CD4-positive, alpha-beta T cell treated with Interleukin-1 beta for 1 hour (primary cell): ENCODE measurements around the gene ERVV-1.
A peak's percentile ranks its signal among the peaks of the same experiment; 100 is the strongest.
"Not testable (repeated sequence)": the region's sequence is repeated elsewhere in the genome, so short reads cannot be mapped to it uniquely, and the experiment has no call there.

Experiments used
- DNase-seq, 2 donors: peaks; one replicate each; pipeline ENCODE4 v3.0.0-alpha.2; 2020 to 2022

The ERVV-1 gene, protein sequence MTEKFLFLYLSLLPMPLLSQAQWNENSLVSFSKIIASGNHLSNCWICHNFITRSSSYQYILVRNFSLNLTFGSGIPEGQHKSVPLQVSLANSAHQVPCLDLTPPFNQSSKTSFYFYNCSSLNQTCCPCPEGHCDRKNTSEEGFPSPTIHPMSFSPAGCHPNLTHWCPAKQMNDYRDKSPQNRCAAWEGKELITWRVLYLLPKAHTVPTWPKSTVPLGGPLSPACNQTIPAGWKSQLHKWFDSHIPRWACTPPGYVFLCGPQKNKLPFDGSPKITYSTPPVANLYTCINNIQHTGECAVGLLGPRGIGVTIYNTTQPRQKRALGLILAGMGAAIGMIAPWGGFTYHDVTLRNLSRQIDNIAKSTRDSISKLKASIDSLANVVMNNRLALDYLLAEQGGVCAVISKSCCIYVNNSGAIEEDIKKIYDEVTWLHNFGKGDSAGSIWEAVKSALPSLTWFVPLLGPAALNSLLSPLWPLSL

DNA sequence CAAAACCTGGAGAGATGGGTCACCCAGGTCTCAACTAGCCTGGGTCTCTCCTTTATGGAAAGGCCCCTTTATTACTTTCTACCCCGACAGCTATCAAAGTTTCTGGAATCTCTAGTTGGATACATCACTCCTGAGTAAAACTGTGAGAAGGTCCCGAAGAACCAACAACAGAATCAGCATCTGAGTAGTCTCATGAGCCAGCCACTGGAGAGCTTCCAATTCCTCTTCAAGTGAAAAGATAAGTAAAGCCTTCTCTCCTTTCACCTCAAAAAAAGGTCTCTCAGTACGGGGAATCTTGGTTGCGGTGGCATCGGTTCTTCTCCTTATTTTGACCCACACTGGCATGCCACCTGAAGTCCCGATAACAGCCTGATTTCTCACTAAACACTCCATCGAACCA lies at the start of gene ERVV-1:
Gene ERVV-1 (plus strand): TSS at position 301 of the 400 bp plus-strand sequence. CDS start 170 bp downstream, outside the sequence.
- DNase-seq = no peak

DNA sequence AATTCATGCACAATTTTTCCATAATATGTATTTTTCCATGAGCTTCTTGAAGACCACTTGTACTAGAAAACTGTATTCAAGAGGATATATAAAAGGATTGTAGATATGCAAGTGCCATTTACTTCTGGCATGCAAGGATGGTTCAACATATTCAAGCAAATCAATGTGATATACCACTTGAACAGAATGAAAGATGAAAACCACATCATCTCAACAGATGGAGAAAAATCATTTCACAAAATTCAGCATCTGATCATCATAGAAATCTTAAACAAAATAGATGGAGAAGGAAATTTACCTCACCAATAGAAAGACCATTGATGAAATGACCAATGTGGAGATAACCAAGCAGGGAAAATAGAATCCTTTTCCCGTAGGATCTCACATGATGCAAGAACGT lies 45.9 kb upstream of the ERVV-1 start:
- DNase-seq = no peak

DNA sequence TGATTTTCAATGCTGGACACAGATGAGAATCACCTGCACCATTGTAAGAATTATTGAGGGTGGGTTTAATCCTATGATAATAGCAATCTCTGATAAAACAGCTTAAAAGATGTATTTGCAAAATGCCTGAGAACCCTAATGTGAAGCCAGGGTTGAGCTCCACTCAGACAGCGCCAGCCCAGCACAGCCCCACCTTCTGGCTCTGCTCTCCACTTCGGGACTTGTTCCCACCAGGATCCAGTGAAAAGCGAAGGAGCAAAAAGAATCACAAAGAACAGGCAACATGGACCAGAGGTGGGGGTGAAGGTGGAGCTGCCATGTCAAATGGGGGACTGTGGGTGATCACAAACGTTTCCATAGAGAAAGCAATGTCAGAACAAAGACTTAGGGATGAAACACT lies 32.4 kb upstream of the ERVV-1 start:
- DNase-seq = no peak

DNA sequence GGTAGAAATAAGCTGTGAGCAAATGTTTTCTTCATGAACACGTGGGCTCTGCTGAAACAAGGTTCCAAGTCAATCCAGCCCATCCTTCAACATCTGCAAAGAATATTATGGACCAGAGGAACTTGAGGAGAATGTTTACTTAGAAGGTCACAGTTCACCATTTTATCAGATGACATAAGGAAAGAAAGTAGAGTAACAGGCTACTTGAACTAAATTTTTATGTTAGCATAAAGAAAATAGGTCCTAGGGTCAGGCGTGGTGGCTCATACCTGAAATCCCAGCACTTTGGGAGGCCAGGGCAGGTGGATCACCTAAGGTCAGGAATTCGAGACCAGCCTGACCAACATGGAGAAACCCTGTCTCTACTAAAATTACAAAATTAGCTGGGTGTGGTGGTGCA lies 30.6 kb upstream of the ERVV-1 start:
- DNase-seq = not testable (repeated sequence)

DNA sequence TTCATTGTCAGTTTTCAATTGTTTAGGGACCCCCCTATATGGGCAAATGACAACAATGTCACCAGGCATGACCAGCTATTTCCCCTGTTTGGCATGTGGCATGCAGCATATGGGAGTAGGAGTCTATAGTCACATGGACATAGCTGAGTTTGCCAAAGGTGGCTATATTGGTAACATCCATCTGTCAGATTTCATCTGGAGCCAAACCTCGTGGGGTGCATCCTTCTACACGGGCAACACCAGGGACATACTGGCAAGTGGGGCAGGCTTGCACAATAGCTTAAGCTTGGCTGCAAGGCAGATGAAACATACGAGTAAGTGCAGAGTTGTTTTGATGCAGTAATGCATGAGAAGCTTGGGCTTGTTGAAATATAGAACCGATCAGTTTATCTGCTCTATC lies 26.5 kb upstream of the ERVV-1 start:
- DNase-seq = no peak

DNA sequence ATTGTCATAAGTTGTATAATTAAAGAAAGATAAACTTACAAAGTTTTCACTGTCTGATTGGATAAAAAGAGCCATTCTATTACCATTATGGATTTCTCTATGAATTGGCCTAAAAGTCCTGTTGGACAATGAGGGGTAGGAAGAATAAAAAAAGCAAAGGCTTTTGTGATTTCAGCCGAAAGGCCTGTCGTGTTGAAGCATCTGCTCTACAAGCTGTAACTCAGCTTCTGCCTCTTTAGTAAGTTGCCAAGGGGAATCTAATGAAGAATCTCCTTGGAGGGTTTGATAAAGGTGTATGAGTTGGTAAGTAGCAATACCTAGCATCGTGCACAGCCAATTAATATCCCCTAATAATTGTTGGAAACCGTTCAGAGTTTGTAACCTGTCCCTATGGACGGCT lies 25.2 kb upstream of the ERVV-1 start:
- DNase-seq = no peak

DNA sequence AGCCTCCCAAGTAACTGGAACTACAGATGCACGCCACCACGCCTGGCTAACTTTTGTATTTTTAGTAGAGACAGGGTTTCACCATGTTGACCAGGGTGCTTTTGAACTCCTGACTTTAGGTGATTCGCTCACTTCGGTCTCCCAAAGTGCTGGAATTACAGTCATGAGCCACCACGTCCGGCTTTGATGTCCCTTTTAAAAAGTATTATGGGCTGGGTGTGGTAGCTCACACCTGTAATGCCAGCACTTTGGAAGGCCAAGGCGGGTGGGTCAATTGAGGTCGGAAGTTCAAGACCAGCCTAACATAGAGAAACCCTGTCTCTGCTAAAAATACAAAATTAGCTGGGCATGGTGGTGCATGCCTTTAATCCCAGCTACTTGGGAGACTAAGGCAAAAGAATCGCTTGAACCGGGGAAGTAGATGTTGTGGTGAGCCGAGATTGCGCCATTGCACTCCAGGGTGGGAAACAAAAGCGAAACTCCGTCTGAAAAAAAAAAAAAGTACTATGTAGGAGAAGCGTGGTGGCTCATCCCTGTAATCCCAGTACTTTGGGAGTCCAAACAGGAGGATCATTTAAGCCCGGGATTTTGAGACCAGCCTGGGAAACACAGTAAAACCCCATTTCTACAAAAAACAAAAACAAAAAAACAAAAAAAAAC lies 22.8 kb upstream of the ERVV-1 start:
- no peak for DNase-seq

DNA sequence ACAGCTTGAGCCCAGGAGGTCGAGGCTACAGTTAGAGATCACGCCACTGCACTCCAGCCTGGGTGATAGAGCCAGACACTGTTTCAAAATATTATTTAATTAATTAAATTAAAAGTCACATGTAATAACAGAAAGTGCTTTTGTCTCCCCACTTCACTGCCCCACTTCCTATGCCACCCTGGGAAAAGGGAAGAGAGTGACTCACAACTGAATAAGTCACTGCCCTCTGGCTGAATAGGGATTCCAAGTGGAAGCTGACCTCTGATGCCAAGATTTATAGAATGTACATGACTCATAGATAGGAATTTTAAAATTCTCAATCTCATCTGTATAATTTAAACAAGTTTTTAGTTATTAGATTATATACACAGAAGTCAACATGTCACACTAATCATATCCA lies 22.2 kb upstream of the ERVV-1 start:
- no peak for DNase-seq

DNA sequence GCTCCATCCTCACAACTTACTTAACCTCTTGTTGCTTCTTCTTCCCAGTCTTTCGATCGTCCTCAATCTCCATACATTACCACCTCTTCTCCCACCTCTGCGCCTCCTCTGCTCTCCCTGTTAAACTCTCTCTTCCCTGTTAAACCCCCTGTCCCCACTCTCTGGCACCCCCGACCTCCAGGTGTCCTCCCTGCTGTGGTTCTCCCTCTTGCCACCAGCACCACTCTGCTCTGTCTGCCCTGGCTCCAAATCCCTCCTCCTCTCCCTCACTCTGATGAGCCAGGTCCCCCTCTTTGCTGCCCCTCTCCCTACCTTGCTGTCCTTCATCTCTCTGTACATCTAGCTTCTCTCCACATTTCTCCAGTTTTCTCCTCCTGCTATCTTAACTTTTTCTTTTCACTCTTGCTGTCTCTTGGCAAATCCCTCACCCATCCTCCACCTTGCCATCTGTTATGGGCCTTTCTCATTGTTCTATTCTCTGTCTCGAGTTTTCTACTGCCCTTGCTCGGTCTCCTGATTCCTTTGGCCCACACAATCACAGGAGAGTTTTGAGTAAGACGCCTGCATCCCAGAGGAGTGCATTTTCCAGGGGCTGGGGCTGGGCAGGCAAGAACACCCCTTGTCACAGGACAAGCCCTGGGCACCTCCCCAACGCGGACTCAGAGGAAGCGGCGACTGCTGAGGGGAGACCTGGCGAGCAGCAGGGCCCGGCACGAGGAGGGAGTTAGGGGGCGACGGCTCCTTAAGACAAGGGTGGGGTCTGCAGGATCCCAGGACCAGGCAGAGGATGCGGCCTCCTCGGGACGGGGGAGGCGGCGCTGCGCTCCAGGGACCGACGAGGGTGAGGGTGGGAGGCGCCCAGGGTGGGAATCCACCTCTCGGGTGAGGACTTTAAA lies 21.4 kb upstream of the ERVV-1 start:
- peak in 1 of 2 donors; percentile 7 for DNase-seq

DNA sequence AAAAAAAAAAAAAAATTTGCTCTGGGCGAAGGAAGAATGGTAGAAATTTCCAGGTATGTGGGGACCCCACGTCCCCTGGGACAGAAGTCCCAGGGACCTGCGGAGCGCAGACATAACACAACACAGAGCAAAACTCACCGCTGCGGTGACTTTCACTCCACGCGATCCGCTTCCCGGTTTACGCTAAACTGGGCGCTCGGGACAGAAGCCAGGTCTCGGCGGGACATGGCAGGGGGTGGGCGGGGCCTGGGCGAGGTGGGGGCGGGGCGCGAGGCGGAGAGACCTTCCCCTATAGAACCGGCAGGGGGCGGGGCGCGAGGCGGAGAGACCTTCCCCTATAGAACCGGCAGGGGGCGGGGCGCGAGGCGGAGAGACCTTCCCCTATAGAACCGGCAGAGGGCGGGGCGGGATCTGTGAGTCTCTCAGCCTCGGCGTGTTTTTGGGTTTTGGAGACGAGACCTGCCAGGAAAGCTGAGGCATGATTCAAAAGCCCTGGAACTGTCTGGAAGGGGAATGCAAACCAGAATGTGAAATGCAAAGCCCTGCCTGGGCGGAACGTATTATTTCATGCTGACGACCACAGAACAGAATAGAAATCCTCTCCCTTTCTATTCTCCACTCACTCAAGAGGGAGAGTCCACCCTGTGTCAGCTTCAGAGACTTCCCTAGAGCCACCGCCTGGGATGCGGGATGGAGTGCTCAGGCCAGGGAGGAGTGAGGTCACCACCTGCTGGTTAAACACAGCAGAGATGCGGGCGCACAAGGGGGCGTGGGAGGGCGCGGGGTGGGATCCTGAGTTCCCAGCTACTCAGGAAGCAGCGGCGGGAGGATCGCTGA lies 20.2 kb upstream of the ERVV-1 start:
- peak; percentile 84 to 87 for DNase-seq

DNA sequence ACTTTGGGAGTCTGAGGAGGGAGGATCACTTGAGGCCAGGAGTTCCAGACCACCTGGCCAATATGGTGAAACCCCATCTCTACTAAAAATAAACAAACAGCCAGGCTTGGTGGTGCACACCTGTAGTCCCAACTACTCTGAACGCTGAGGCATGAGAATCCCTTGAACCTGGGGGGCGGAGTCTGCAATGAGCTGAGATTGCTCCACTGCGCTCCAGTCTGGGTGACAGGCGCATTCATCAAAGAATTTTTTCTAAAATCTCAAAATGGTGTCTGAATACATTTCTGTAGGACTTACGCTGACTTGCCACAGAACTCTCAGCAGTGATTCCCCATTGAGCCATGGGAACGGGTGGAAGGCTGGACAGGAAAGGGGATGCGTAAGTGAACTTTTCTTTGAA lies 18.0 kb upstream of the ERVV-1 start:
- no peak for DNase-seq

DNA sequence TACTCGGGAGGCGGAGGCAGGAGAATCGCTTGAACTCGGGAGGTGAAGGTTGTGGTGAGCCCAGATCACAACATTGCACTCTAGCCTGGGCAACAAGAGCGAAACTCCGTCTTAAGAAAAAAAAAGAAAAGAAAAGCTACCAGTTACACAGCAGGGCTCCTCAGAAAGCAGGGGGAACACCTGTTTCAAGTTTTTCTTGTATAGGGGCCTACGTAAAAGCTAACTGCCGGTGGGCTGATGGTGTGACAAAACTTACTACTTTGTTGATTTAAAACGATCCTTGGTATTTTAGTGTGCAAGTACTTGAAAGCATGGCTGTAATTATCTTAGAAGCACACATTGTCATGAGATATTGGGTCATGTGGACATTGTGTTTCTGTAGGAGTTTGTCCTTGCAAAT lies 15.7 kb upstream of the ERVV-1 start:
- no peak for DNase-seq

DNA sequence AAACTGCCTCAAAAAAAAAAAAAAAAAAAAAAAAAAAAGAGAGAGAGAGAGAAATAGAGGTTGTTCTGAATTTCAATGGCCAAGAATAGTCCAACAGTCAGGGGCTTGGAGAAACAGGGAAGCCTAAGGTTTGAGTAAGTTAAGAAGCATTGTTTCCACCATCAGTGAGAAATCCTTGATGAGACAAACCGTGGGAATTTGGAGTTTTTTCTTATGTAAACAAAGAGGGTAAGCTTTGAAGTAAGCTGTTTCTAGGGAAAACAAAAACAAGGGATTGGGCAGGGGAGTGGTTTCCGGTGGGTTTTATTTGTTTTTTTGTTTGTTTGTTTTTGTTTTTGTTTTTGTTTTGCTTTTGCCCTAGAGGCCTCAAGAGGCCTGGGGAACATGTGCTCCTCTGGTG lies 11.2 kb upstream of the ERVV-1 start:
- no peak for DNase-seq

DNA sequence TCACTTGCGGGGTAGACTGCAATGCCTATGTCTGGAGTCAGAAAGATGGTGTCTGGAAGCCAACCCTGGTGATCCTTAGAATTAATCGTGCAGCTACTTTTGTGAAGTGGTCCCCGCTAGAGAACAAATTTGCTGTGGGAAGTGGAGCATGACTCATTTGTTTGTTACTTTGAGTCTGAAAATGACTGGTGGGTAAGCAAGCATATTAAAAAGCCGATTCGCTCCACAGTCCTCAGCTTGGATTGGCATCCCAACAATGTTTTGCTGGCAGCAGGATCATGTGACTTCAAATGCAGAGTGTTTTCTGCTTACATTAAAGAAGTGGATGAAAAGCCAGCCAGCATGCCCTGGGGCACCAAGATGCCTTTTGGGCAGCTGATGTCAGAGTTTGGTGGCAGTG lies 9.5 kb upstream of the ERVV-1 start:
- DNase-seq = no peak

DNA sequence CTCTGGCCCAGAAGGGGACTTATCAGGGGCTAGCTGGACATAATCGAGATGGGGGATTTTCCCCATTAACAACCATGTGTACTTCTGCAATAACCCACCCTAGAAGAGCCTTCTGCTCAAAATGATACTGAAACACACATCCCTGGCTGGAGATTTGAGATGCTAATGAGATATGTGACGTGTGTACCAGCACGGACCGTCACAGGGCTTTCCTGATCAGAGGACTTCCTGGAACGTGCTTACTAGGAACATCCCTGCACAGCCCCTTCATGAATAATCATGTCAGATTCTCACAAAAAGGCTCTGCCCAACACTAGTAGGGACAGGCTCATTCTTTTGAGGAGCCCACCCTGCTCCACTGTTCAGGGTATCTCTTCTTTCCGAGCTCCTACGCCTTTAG lies 6.5 kb upstream of the ERVV-1 start:
- no peak for DNase-seq

DNA sequence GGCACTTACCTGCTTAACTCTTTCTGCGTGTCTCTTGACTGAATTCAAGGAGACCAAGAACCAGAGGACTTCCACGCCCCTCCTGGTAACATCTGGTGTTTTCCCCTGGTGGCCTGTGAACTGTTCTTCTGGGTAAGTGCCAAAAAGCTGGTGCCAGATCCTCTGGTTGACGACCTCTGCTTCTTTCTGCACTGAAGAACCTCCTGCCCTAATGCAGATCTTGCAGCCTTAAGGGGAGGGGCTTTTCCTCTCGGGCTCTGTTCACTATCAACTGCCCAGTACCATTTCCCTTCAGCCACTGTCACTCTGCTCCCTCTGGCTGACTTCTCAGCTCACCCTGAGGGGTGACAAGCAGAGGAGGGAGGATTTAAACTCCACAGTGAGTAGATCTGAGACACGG lies 6.1 kb upstream of the ERVV-1 start:
- no peak for DNase-seq

DNA sequence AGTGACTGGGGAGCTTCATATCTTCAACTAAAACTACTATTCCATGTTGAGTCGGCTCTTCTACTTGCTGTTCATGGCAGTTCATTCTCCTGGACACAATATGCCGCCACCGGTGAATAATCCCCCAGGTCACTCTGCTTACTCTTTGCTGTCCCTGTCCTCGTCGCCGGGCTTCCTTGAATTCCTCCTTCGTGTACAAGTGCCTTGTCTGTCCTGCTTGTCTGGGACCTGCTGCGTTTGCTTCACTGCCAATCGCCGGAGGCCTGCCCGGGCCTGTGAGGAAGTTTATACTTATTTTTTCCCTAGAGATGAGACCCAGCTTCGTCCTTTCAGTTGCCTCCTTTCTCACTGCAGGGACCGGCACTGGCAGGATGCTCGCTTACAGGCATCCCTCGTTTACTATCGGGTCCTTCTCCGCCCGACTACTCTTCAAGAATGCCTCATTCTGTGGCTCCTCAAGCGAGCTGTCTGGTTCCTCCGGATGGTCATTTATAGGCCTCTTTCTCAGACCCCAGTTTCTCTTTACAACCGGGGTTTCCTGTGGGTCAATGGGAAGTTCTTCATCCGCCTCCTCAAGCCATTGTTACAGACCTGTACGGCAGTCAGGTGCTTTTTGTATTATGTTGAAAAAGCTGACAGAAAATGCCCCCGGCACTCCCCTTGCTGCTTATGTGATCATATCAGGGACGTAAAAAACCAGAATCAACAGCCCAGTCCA lies 5.5 kb upstream of the ERVV-1 start:
- no peak for DNase-seq

DNA sequence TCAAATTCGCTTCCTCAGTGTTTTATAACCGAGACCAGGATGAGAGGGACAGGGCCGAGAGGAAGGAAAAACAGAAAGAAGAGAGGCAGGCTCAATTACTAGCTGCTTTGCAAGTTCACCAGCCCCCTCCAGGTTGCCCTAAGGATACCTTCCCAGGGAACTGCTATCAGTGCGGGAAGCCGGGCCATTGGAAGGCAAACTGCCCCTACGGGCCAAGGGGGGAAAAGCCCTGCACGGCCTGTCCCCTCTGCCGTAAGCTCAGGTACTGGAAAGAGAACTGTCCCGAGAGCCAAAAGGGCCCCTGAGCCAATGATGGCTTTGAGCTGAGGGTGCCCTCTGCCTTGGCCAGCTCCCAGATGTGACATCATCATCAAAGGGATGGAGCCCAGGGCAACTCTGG lies 3.2 kb upstream of the ERVV-1 start:
- no peak for DNase-seq

DNA sequence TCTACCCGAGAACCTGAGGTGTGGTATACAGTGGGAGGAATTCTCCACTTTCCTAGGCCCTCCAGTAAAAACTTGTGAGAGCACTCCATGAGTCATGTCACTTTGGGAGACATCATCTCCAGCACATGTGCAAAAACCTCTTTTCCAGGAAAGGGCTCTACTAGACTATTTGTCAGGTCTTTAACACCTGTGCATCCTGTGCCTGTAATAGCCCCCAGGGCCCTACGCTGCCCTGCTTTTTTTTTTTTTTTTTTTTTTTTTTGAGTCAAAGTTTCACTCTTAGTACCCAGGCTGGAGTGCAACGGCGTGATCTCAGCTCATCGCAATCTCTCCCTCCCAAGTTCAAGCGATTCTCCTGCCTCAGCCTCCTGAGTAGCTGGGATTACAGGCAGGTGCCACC lies 1.7 kb upstream of the ERVV-1 start:
- DNase-seq = no peak

DNA sequence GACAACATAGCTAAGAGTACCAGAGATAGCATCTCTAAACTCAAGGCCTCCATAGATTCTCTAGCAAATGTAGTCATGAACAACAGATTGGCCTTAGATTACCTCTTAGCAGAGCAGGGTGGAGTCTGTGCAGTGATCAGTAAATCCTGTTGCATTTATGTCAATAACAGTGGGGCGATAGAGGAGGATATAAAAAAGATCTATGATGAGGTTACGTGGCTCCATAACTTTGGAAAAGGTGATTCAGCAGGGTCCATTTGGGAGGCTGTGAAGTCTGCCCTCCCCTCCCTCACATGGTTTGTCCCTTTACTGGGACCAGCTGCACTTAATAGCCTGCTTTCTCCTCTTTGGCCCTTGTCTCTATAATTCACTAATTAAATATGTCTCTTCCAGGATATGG lies 1.4 kb downstream of the ERVV-1 start:
- no peak for DNase-seq

DNA sequence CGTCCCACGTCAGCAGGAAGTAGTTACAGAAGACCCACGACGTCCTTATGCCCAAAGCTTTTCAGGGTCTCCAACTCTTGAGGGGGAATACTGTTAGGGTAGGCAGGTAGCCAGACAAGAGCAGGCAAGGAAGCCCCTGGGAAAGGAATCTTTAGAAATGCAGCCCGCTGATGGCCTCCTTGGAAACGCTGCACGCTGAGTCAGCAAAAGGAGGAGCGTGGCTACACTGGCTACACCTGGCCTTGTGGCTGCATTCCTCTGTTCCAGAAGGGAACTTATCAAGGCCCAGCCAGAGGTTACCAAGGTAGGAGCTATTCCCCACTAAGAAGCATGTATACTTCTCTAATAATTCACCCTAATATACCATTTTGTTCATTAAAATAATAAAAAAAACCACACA lies 2.0 kb downstream of the ERVV-1 start:
- DNase-seq = no peak

DNA sequence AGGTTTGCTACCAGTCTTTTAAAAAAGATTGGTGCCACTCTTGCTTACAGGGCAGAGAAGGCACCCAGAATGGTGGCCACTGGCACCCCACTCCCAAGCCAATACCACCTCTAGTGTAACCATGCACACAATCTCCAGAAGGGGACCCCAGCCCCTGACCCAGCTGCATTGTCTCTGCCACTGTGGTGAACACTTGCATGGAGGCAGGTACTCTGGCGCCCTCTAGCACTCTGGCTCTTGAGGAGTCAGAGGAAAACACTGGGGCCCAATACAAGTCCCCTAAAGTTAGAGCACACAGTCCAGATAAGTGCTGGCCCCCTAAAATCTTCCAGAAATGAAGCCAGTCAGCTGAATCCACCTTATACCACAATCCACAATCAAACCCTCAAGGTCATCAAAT lies 6.0 kb downstream of the ERVV-1 start:
- peak; percentile 4 to 5 for DNase-seq
